SK-N-MC (cell line): ENCODE results near the gene ZDHHC1.

Source experiments
- EZH2 ChIP-seq: fragments of 200-600 bp; sonication (generic); IDR thresholded peaks from one replicate; pipeline ENCODE4 v1.6.1; 2017; ENCODE audit warnings: antibody characterized with exemption
- FOXP2 ChIP-seq: optimal IDR thresholded peaks from 2 replicates; pipeline ENCODE3; 2011; ENCODE audit warnings: mild to moderate bottlenecking, moderate library complexity; ENCODE audit not compliant: insufficient read depth; ENCODE audit errors: extremely low read length, control extremely low read depth
- POLR2AphosphoS5 ChIP-seq: IDR thresholded peaks from 2 replicates; pipeline ENCODE4 v1.6.1; 2012; ENCODE audit warnings: mild to moderate bottlenecking, low read depth, low read length, borderline replicate concordance

DNA sequence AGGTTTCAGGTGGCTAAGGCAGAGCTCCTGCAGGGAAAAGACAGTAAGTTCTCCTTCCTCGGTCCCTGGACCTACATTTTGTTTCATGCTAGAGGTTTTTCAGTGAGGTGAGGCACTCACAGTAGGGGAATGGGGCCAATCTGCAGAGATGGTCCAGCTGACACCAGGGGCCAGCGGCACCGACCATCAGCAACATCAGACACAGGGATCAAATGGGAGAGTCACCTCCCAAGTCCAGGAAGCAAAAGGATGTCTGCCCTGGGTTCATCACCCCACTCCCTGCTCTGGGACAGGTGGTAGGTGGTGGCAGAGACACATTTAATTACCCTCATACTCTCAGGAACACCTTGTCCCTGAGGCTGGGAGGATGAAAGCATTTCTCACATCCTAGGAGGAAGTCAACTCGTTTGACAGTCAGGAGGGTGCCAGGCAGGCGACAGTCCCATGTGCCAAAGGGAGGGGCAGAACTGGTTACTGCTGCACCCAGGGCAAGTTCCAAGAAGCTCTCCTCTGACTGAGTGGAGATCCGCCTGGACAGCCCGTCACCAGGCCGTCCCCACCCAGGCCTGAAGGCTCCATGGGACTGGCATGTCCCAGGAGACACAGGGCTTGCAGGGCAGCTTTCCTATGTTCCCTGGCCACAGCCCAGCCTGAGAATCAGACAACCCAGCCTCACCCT is 45.5 kb upstream of the ZDHHC1 start:
- TF ChIP-seq EZH2: no peak
- TF ChIP-seq FOXP2: no peak
- no peak for TF ChIP-seq POLR2AphosphoS5
